Muscle of back (tissue), 11 donors: ENCODE results near the gene SMAD2. TPM values are rescaled to one million over a fixed set of nuclear protein-coding genes. Genes with fewer than 3 reads are reported as not detected.
A peak's percentile ranks its signal among the peaks of the same experiment; 100 is the strongest.
"Not testable (repeated sequence)": the region's sequence is repeated elsewhere in the genome, so short reads cannot be mapped to it uniquely, and the experiment has no call there.

Experiments used
- DNase-seq, 3 donors: peaks; one replicate each; pipeline versions ENCODE4 v3.0.0 to v3.0.0-alpha.2; 2013
- polyA plus RNA-seq, 10 donors: library from polyadenylated mRNA; unstranded; fragments of 120-200 nt; gene quantifications; one replicate each; pipeline ENCODE4 v1.2.1, GENCODE V29; 2013; ENCODE audit not compliant: insufficient read length in 10 of 10

Gene SMAD2
- polyA plus RNA-seq, 10 donors, result 54.5 to 76.1 (median 62.4) TPM

GRCh38 chr18:47797126-47797525, 133.3 kb downstream of the SMAD2 start:
- DNase-seq, result no peak

- DNase-seq, result peak in 1 of 3 donors; percentile 40
These were observed 135.0 kb downstream of the SMAD2 start for GRCh38 chr18:47795434-47795814.

- DNase-seq, result no peak
These were observed 135.6 kb downstream of the SMAD2 start for GRCh38 chr18:47794725-47795433.

- DNase-seq, result no peak
These were observed 136.8 kb downstream of the SMAD2 start for GRCh38 chr18:47793609-47794008.

- no peak for DNase-seq
These were observed 138.9 kb downstream of the SMAD2 start for GRCh38 chr18:47791461-47791985.

- DNase-seq, result no peak
These were observed 140.4 kb downstream of the SMAD2 start for GRCh38 chr18:47790036-47790435.

- DNase-seq, result no peak
These were observed 141.8 kb downstream of the SMAD2 start for GRCh38 chr18:47788621-47789020.

- DNase-seq, result peak in 2 of 3 donors; percentile 21 to 36
These were observed 148.9 kb downstream of the SMAD2 start for GRCh38 chr18:47781561-47781960.

- no peak for DNase-seq
These were observed 150.3 kb downstream of the SMAD2 start for GRCh38 chr18:47780011-47780725.

- DNase-seq, result no peak
These were observed 151.1 kb downstream of the SMAD2 start for GRCh38 chr18:47779381-47779780.

- DNase-seq, result no peak
These were observed 152.8 kb downstream of the SMAD2 start for GRCh38 chr18:47777626-47778025.

GRCh38 chr18:47775961-47776360, 154.5 kb downstream of the SMAD2 start:
- DNase-seq, result no peak

- DNase-seq, result no peak
These were observed 156.5 kb downstream of the SMAD2 start for GRCh38 chr18:47773931-47774330.

- DNase-seq, result peak in 1 of 3 donors; percentile 17
These were observed 157.8 kb downstream of the SMAD2 start for GRCh38 chr18:47772374-47773248.

- DNase-seq, result no peak
These were observed 158.5 kb downstream of the SMAD2 start for GRCh38 chr18:47771922-47772321.

- no peak for DNase-seq
These were observed 162.8 kb downstream of the SMAD2 start for GRCh38 chr18:47767699-47768098.

GRCh38 chr18:47767198-47767597, 163.3 kb downstream of the SMAD2 start:
- DNase-seq, result not testable (repeated sequence)
